Calu3 (cell line): ENCODE data around the gene AGBL1. TPM values are rescaled to one million over a fixed set of nuclear protein-coding genes. Genes with fewer than 3 reads are reported as not detected.

Source experiments
- BruUV-seq: library from RNA; stranded (reverse); fragments of 400-500 nt; replicated peaks from 2 replicates; lab custom pipeline; 2021; lab: Mats Ljungman, UMichigan
- CTCF ChIA-PET: fragments of 300-600 bp; sonication (Branson Sonifier 250); formaldehyde crosslinking; loops from one replicate; lab custom pipeline; 2022; ENCODE audit warnings: antibody characterized with exemption; lab: Charles Lee
- DNase-seq: peaks from one replicate; pipeline ENCODE4 v3.0.0; 2022
- H3K27ac Mint-ChIP-seq: one replicate; pipeline ENCODE4 v1.8.0; 2022; ENCODE audit warnings: mixed read lengths; ENCODE audit not compliant: unreplicated experiment
- H3K27me3 Mint-ChIP-seq: one replicate; pipeline ENCODE4 v1.8.0; 2022; ENCODE audit warnings: mixed read lengths; ENCODE audit not compliant: unreplicated experiment
- H3K36me3 Mint-ChIP-seq: one replicate; pipeline ENCODE4 v1.8.0; 2022; ENCODE audit warnings: mild to moderate bottlenecking, moderate library complexity, mixed read lengths; ENCODE audit not compliant: insufficient read depth, unreplicated experiment
- H3K4me1 Mint-ChIP-seq: one replicate; pipeline ENCODE4 v1.8.0; 2022; ENCODE audit warnings: mild to moderate bottlenecking, low read depth, mixed read lengths; ENCODE audit not compliant: unreplicated experiment
- H3K4me3 Mint-ChIP-seq: one replicate; pipeline ENCODE4 v1.8.0; 2022; ENCODE audit warnings: mild to moderate bottlenecking, low read depth, moderate library complexity, mixed read lengths; ENCODE audit not compliant: unreplicated experiment
- H3K9me3 Mint-ChIP-seq: one replicate; pipeline ENCODE4 v1.8.0; 2022; ENCODE audit warnings: low read depth, mixed read lengths; ENCODE audit not compliant: unreplicated experiment
- CTCF ChIP-seq: fragments of 200-600 bp; IDR thresholded peaks from one replicate; pipeline ENCODE4 v1.8.0; 2022; ENCODE audit warnings: antibody characterized with exemption; ENCODE audit not compliant: unreplicated experiment
- intact Hi-C: fragments of 100-400 bp; cut with micrococcal nuclease; formaldehyde crosslinking; loops from one replicate; pipeline ENCODE4 v1.10.0; 2022; ENCODE audit not compliant: unreplicated experiment
- total RNA-seq: library from RNA; stranded (reverse); gene quantifications from 2 replicates; pipeline ENCODE4 v1.2.3, GENCODE V29; 2022

Gene AGBL1
- total RNA-seq, 1 experiment from 2014 or later: not detected

- Mint-ChIP-seq H3K36me3 (no peaks in the 10 kb centered on the region), H3K4me1 (no peaks in the 10 kb centered on the region), H3K27me3 (no peaks in the 10 kb centered on the region), H3K27ac (no peak overlapping the region), H3K4me3 (no peak overlapping the region), H3K9me3 (peaks cover 20% of the 10 kb centered on the region)
- CTCF ChIA-PET: no interaction called here
- intact Hi-C loops: no loop called here
- BruUV-seq: no TSS peak
- no peak for DNase-seq
- no peak for TF ChIP-seq CTCF
Measured at GRCh38 chr15:86505951-86506350, 426.3 kb downstream of the AGBL1 start.

DNA sequence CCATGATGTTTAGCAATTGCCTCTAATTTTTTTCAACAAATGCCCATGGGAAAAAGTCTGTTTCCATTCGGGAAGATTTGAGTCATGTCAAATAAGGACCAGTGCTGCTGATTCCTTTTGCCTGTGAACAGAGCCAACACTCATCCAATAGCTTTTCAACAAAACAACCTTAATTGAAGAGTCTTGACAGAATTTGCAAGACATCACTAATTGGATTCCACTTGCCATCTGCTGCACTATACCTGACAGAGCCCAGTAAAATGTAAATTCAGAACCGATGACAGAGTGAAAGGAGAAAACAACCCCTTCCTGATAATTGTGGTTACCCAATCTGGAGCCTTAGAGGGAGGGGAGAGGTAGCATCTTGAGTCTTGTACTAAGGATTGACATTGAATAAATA, 426.7 kb downstream of the AGBL1 start:
- CTCF ChIA-PET: no interaction called here
- Mint-ChIP-seq H3K27me3 (no peaks in the 10 kb centered on the region), H3K4me1 (no peaks in the 10 kb centered on the region), H3K4me3 (no peak overlapping the region), H3K27ac (no peak overlapping the region), H3K9me3 (peaks cover 20% of the 10 kb centered on the region), H3K36me3 (no peaks in the 10 kb centered on the region)
- no peak for DNase-seq
- intact Hi-C loops: no loop called here
- TF ChIP-seq CTCF: no peak
- BruUV-seq: no TSS peak

- H3K4me3 Mint-ChIP-seq: no peak overlapping the region
- H3K27me3 Mint-ChIP-seq: no peaks in the 10 kb centered on the region
Measured at GRCh38 chr15:86515625-86516024, 436.0 kb downstream of the AGBL1 start.

GRCh38 chr15:86522721-86523120, 443.1 kb downstream of the AGBL1 start:
- H3K27me3 Mint-ChIP-seq: no peaks in the 10 kb centered on the region
- CTCF ChIA-PET: no interaction called here
- peaks cover 14% of the 10 kb centered on the region for H3K9me3 Mint-ChIP-seq
- no TSS peak for BruUV-seq
- H3K27ac Mint-ChIP-seq: no peak overlapping the region
- no peak for TF ChIP-seq CTCF
- DNase-seq: no peak
- H3K4me1 Mint-ChIP-seq: no peaks in the 10 kb centered on the region
- intact Hi-C loops: no loop called here
- no peak overlapping the region for H3K4me3 Mint-ChIP-seq
- peaks cover 6% of the 10 kb centered on the region for H3K36me3 Mint-ChIP-seq

More at GRCh38 chr15:86515625-86516024, 436.0 kb downstream of the AGBL1 start:
- no peaks in the 10 kb centered on the region for H3K4me1 Mint-ChIP-seq
- no TSS peak for BruUV-seq
- no peak for TF ChIP-seq CTCF
- intact Hi-C loops: no loop called here
- H3K9me3 Mint-ChIP-seq: peaks cover 23% of the 10 kb centered on the region
- H3K27ac Mint-ChIP-seq: no peak overlapping the region
- CTCF ChIA-PET: no interaction called here
- DNase-seq: no peak
- H3K36me3 Mint-ChIP-seq: no peaks in the 10 kb centered on the region
